K562 (cell line): ENCODE results near the gene SELENOM. TPM values are rescaled to one million over a fixed set of nuclear protein-coding genes. Genes with fewer than 3 reads are reported as not detected.

Experiments
- REST ChIP-seq, 2 experiments: fragments of 450-650 bp; formaldehyde crosslinking in 1 of 2; IDR thresholded peaks; 2 replicates each; pipeline versions ENCODE4 v1.4.0 to v1.6.1; 2014 to 2020; ENCODE audit warnings: mild to moderate bottlenecking in 2 of 2, borderline replicate concordance in 1 of 2, low read depth in 1 of 2
- polyA plus RNA-seq, 8 experiments: library from polyadenylated mRNA; depleted of rRNA in 4 of 8; stranded (reverse) in 5 of 8; unstranded in 3 of 8; fragments of >200 nt; fragmentation: Nextera tagmentation in 2 of 8; fragmentation: Illumina TruSeq in 1 of 8; extraction: Ambion mirVana in 2 of 8; extraction: Trizol in 1 of 8; gene quantifications; 2 replicates each; pipeline versions ENCODE4 v1.2.1 to v1.2.3, GENCODE V29; 2011 to 2014; ENCODE audit warnings: inconsistent platforms in 1 of 8, missing spikeins in 1 of 8
- total RNA-seq, 7 experiments: library from RNA; depleted of rRNA in 6 of 7; stranded (reverse); fragments of >200 nt in 6 of 7; fragmentation: Illumina TruSeq in 2 of 7; extraction: Trizol in 2 of 7; gene quantifications; 2 replicates each; pipeline versions ENCODE4 v1.2.1 to v1.2.3, GENCODE V29; 2011 to 2021; ENCODE audit warnings: low replicate concordance in 1 of 7

The SELENOM gene
- total and polyA plus RNA-seq, 9 of the 15 experiments (the other 6 are each of a cell fraction or from before 2014, with no cell fraction given): 1.2 to 10.6 (median 3.7) TPM

- TF ChIP-seq REST (IDR thresholded peaks at IDR 0.05; ENCODE audit: borderline replicate concordance) (0 out of 2 replicates have a peak, but pooled peaks have one; percentile 19), REST (CRISPR knock-in tag; IDR thresholded peaks at IDR 0.05; ENCODE audit: low read depth) (no peak)
These were observed 24.6 kb downstream of the SELENOM start (continued) for GRCh38 chr22:31082606-31083376.
